Mesothelial cell of epicardium (in vitro differentiated cells): Measurements from ENCODE around the gene FAM168A. TPM values are rescaled to one million over a fixed set of nuclear protein-coding genes. Genes with fewer than 3 reads are reported as not detected.

Source experiments
- DNase-seq, 2 experiments: peaks; one replicate each; pipeline ENCODE4 v3.0.0; 2021; ENCODE audit warnings: low spot score in 2 of 2; ENCODE audit not compliant: unreplicated experiment in 2 of 2
- H3K27ac Mint-ChIP-seq: 2 replicates; pipeline ENCODE4 v1.8.0; 2021; ENCODE audit warnings: mixed read lengths
- H3K27me3 Mint-ChIP-seq: 2 replicates; pipeline ENCODE4 v1.8.0; 2021; ENCODE audit warnings: low read depth, mixed read lengths
- H3K36me3 Mint-ChIP-seq: 2 replicates; pipeline ENCODE4 v1.8.0; 2021; ENCODE audit warnings: mixed read lengths
- H3K4me1 Mint-ChIP-seq: 2 replicates; pipeline ENCODE4 v1.8.0; 2021; ENCODE audit warnings: mixed read lengths
- H3K4me3 Mint-ChIP-seq: 2 replicates; pipeline ENCODE4 v1.8.0; 2021; ENCODE audit warnings: mild to moderate bottlenecking, moderate library complexity, mixed read lengths
- H3K9me3 Mint-ChIP-seq: 2 replicates; pipeline ENCODE4 v1.8.0; 2021; ENCODE audit warnings: mixed read lengths
- CTCF ChIP-seq: fragments of 200-600 bp; sonication (generic); IDR thresholded peaks from one replicate; pipeline ENCODE4 v1.5.0; 2021; ENCODE audit warnings: antibody characterized with exemption; ENCODE audit not compliant: unreplicated experiment
- total RNA-seq: library from RNA; stranded (reverse); gene quantifications from 3 replicates; pipeline ENCODE4 v1.2.1, GENCODE V29; 2021

Gene FAM168A
- total RNA-seq, 1 donor from 2014 or later, result 61.8 TPM

- no peak for DNase-seq
- no peak for TF ChIP-seq CTCF
- H3K4me3 Mint-ChIP-seq, result no peak overlapping the region
- peaks cover 39% of the 10 kb centered on the region for H3K4me1 Mint-ChIP-seq
- no peaks in the 10 kb centered on the region for H3K36me3 Mint-ChIP-seq
- no peak overlapping the region for H3K27ac Mint-ChIP-seq
- H3K27me3 Mint-ChIP-seq, result no peaks in the 10 kb centered on the region
- H3K9me3 Mint-ChIP-seq, result no peaks in the 10 kb centered on the region
These were observed 211.4 kb downstream of the FAM168A start for GRCh38 chr11:73386546-73386945.

GRCh38 chr11:73386016-73386415 lies 211.9 kb downstream of the FAM168A start:
- no peak for DNase-seq
- Mint-ChIP-seq H3K27ac (no peak overlapping the region), H3K36me3 (no peaks in the 10 kb centered on the region), H3K4me1 (peaks cover 42% of the 10 kb centered on the region), H3K9me3 (no peaks in the 10 kb centered on the region), H3K4me3 (no peak overlapping the region), H3K27me3 (no peaks in the 10 kb centered on the region)
- no peak for TF ChIP-seq CTCF

GRCh38 chr11:73384872-73385689 lies 212.8 kb downstream of the FAM168A start:
- H3K9me3 Mint-ChIP-seq, result no peaks in the 10 kb centered on the region
- H3K4me3 Mint-ChIP-seq, result no peak overlapping the region

DNA sequence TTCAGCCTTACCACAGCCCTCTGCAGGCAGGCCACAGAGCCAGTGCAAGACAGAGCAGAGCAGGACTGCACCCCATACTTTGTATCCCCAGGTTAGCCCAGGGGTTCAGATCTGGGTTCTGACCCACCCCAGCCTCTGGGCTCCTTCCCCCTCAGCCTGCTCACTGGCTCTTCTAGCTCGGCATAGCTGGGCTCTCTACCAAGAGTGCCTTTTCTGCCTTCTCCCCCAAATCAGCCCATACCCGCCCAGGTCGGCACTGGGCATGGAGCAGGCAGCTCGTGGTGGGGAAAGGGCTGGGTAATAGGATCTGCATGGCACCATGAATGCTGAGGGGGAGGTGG lies 213.4 kb downstream of the FAM168A start:
- Mint-ChIP-seq H3K27me3 (no peaks in the 10 kb centered on the region), H3K36me3 (no peaks in the 10 kb centered on the region), H3K9me3 (no peaks in the 10 kb centered on the region), H3K4me3 (no peak overlapping the region), H3K4me1 (peaks cover 42% of the 10 kb centered on the region), H3K27ac (no peak overlapping the region)
- no peak for TF ChIP-seq CTCF
- DNase-seq, result no peak

More at GRCh38 chr11:73384872-73385689, 212.8 kb downstream of the FAM168A start:
- TF ChIP-seq CTCF, result no peak
- Mint-ChIP-seq H3K27ac (peak overlapping the region; percentile 43), H3K4me1 (peaks cover 42% of the 10 kb centered on the region), H3K27me3 (no peaks in the 10 kb centered on the region), H3K36me3 (no peaks in the 10 kb centered on the region)
- no peak for DNase-seq

DNA sequence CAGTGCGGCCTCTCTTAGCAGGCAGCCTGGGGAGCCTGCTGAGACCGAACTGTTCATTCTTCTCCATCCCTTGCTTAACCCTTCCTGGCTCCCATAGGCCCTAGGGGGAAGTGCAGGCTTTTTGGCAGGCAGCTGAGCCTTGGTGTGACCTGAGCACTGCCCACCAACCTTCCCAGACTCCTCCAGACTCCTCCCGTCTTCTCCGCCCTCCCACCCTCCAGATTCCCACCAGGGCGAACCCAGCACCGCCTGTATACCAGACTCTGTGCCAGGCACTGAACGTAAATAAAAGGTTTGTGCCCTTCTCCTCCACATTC lies 213.8 kb downstream of the FAM168A start:
- Mint-ChIP-seq H3K27ac (no peak overlapping the region), H3K4me1 (peaks cover 42% of the 10 kb centered on the region), H3K36me3 (no peaks in the 10 kb centered on the region), H3K4me3 (no peak overlapping the region), H3K9me3 (no peaks in the 10 kb centered on the region), H3K27me3 (no peaks in the 10 kb centered on the region)
- DNase-seq, result no peak
- no peak for TF ChIP-seq CTCF
